ENCODE data around the gene GPR75.

GPR75 gene

DNA sequence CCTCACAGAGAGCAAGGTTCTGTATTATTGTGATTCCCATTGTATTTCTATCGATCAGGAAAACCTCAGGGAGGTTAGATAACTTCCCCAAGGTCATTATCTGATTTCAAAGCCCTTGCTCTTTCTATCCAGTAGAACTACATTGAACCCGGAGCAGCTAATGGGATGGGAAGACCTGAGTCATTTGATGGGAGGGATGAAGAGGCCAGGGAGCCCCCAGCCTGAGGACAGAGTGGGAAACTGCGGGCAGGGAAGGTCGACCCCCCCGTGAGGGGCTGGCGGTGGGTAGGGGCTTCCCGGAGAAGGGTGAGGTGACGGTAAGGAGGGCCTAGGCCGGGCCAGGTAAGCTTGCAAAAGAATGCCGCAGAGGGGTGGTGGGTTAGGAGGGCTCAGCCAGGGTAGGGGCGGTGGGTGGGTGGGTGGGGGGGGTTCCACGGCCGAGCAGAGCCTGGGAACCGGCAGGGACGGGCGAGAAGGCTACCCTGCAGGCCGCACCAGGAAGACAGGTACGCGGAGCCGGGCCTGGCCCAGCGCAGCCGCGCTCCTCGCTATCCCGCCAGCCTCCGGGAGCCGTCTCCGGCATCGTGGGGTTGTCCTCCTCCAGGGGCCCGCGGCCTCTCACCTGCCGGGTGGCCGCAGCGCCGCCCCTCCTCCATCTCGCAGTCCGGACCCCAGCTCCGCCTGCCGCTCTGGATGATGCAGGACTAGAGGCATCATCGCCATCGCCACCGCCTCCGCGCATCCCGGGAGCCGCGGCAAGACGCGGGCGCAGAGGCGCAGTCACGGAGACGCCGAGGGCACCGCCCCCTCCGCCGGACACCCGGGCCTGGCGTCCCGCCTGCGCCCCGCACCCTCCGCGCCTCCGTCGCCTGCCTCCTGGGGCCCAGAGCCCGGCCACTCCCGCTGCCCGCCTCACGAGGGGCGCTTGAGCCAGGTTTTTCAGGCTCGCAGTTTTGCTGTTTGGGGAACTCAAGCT lies at the start of gene GPR75:
GPR75 (minus strand) TSS at position 762 of the 976 bp plus-strand sequence. CDS start 5,211 bp downstream, outside the sequence.
- TF ChIP-seq, protein P1, sequence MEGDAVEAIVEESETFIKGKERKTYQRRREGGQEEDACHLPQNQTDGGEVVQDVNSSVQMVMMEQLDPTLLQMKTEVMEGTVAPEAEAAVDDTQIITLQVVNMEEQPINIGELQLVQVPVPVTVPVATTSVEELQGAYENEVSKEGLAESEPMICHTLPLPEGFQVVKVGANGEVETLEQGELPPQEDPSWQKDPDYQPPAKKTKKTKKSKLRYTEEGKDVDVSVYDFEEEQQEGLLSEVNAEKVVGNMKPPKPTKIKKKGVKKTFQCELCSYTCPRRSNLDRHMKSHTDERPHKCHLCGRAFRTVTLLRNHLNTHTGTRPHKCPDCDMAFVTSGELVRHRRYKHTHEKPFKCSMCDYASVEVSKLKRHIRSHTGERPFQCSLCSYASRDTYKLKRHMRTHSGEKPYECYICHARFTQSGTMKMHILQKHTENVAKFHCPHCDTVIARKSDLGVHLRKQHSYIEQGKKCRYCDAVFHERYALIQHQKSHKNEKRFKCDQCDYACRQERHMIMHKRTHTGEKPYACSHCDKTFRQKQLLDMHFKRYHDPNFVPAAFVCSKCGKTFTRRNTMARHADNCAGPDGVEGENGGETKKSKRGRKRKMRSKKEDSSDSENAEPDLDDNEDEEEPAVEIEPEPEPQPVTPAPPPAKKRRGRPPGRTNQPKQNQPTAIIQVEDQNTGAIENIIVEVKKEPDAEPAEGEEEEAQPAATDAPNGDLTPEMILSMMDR (conservative IDR thresholded peaks at IDR 0.05) = no peak
- TF ChIP-seq ZFX (IDR thresholded peaks at IDR 0.05) = no peak

DNA sequence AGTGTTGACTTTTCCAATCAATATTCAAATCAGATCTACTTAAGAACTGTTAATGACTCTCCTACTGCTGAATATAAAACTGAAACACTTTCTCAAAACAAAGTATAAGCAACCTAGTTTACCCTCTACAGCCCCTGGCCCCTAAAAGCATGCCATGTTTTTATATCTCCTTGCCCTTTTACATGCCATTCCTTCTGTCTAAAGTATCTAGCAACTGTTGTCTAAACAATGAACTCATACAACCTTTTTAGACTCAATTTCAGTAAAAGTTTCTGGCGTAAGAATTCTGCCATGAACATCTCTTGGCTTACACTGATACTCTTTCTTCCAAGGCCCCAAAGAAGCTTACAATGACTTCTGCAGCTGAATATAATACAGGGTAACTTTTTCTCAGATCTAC lies 47.8 kb upstream of the GPR75 start:
- H3K27ac ChIP-seq = no peak overlapping the region
- TF ChIP-seq, protein P1 (conservative IDR thresholded peaks at IDR 0.05) = no peak
- TF ChIP-seq ZFX (IDR thresholded peaks at IDR 0.05) = no peak

More for the DNA sequence above, at the start of gene GPR75:
- no peak within 1 kb of the TSS for H3K27ac ChIP-seq

DNA sequence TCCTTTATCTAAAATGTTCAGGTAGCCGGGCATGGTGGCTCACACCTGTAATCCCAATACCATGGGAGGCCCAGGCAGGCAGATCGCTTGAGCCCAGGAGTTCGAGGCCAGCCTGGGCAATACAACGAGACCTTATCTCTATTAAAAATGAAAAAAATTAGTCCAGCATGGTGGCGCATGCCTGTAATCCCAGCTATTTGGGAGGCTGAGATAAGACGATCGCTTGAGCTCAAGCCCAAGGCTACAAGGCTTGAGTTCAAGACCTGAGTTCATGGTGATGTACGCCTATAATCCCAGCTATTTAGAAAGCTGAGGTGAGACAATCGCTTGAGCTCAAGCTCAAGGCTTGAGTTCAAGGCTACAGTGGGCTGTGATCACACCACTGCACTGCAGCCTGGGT lies 45.6 kb upstream of the GPR75 start:
- no peak overlapping the region for H3K27ac ChIP-seq
- TF ChIP-seq, protein P1 (conservative IDR thresholded peaks at IDR 0.05) = no peak
- TF ChIP-seq ZFX (IDR thresholded peaks at IDR 0.05) = no peak

DNA sequence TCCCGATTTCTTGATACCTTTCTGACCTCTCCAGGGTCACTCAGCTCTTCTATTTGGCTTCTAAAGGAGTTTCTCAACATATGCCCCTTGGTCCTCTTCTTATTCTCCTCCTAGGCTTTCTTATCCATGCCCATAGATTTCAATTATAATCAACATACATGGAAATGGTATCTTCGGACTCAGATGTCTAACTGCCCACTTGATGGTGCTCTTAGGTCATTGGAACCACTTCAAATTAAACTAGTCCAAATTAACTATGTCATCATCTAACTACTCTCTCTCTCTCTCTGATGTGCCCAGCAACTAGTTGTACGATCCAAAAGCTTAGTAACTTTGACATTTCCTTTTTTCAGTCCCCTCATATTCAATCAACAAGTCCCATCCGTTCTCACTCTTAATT lies 43.2 kb upstream of the GPR75 start:
- no peak overlapping the region for H3K27ac ChIP-seq
- TF ChIP-seq, protein P1 (conservative IDR thresholded peaks at IDR 0.05) = no peak
- TF ChIP-seq ZFX (IDR thresholded peaks at IDR 0.05) = no peak

DNA sequence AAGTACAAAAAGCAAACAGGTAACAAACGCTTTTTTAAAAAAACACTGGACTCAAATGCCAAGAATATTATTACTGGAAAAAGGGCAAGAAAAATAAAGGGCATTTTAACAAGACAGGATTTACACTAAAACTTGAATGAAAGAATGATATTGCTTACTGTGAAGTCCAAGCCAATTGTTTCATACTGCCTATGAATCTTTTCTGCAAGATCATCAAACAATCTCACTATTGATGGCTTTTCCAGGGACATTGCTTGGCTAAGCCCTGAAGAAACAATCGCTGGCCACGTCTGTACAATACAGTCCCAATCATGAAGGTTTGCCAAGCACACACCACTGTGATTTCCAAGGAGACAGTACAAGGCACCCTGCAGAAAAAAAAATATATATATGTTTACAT lies 41.4 kb upstream of the GPR75 start:
- TF ChIP-seq, protein P1 (conservative IDR thresholded peaks at IDR 0.05) = no peak
- TF ChIP-seq ZFX (IDR thresholded peaks at IDR 0.05) = no peak
- H3K27ac ChIP-seq = no peak overlapping the region

DNA sequence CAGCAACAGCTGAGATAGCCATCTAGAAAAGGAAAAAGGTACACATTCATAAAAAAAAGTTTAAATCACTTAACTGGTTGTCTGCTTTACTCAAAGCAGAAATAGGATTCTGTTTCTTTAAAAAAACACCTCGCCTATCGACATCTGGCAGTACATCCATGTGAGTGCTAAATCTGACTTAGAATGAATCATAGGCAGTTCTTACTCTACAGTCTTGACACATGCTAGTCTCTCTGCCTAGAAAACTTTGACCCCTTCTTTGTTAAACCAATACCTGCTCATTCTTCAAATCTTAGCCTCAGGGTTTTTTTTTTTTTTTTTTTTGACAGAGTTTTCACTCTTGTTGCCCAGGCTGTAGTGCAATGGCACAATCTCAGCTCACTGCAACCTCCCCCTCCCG lies 37.1 kb upstream of the GPR75 start:
- no peak for TF ChIP-seq ZFX (IDR thresholded peaks at IDR 0.05)
- TF ChIP-seq, protein P1 (conservative IDR thresholded peaks at IDR 0.05) = no peak
- H3K27ac ChIP-seq = no peak overlapping the region

All from C4-2B (cell line).